ENCODE results near the gene MCCC2. TPM values are rescaled to one million over a fixed set of nuclear protein-coding genes. Genes with fewer than 3 reads are reported as not detected.

Gene MCCC2
- total RNA-seq, 1 donor from 2014 or later = 31.4 TPM

GRCh38 chr5:71705421-71705820, 118.3 kb downstream of the MCCC2 start:
- Histone ChIP-seq H3K9me3 (no peaks in the 10 kb centered on the region), H3K36me3 (no peaks in the 10 kb centered on the region), H3K4me1 (no peaks in the 10 kb centered on the region), H3K4me3 (no peak overlapping the region), H3K27me3 (ENCODE audit: low read depth) (peaks cover 18% of the 10 kb centered on the region), H3K27ac (no peak overlapping the region)
- DNase-seq = no peak
- intact Hi-C loops (cut with DNase I) = no loop called here
- TF ChIP-seq CTCF (IDR thresholded peaks at IDR 0.05) = no peak
- no peak for ATAC-seq

- intact Hi-C loops (cut with DNase I) = no loop called here
- Histone ChIP-seq H3K27me3 (ENCODE audit: low read depth) (peaks cover 18% of the 10 kb centered on the region), H3K4me1 (no peaks in the 10 kb centered on the region), H3K36me3 (no peaks in the 10 kb centered on the region), H3K9me3 (no peaks in the 10 kb centered on the region), H3K27ac (no peak overlapping the region), H3K4me3 (no peak overlapping the region)
- no peak for DNase-seq
- no peak for ATAC-seq
- TF ChIP-seq CTCF (IDR thresholded peaks at IDR 0.05) = no peak
These were observed 119.8 kb downstream of the MCCC2 start for GRCh38 chr5:71706906-71707305.

Other genes with a start within 250 kb of the MCCC2 start
- 26.8 TPM for gene BDP1, start 131.7 kb upstream of the MCCC2 start, total RNA-seq
- gene CARTPT, start 131.9 kb downstream of the MCCC2 start, total RNA-seq = not detected

Data from lower lobe of right lung (tissue), 2 donors.